ENCODE measurements around the gene KPTN. TPM values are rescaled to one million over a fixed set of nuclear protein-coding genes. Genes with fewer than 3 reads are reported as not detected.

The KPTN gene
- total RNA-seq, 1 experiment from 2014 or later = 19.7 TPM

- no peak for TF ChIP-seq CTCF (IDR thresholded peaks at IDR 0.05; ENCODE audit: insufficient read depth in 1 of 2, low read depth in 1 of 2, low read length in 1 of 2, severe bottlenecking in 1 of 2, unreplicated experiment in 1 of 2)
- Histone ChIP-seq H3K36me3 (ENCODE audit: control insufficient read depth, insufficient read depth, low read length) (no peaks in the 10 kb centered on the region), H3K27me3 (replicated peaks; ENCODE audit: control insufficient read depth, insufficient read depth, low read length) (no peaks in the 10 kb centered on the region), H3K4me1 (peaks cover 21% of the 10 kb centered on the region; the same call in 1 of the 2 replicates), H3K9me3 (no peaks in the 10 kb centered on the region), H3K4me3 (ENCODE audit: low read depth, low read length) (no peak overlapping the region)
- H3K9me3 Mint-ChIP-seq (ENCODE audit: unreplicated experiment) = no peaks in the 10 kb centered on the region
- DNase-seq = no peak
- H3K27ac Mint-ChIP-seq (ENCODE audit: unreplicated experiment) = no peak overlapping the region
- H3K36me3 Mint-ChIP-seq (ENCODE audit: insufficient read depth, unreplicated experiment) = no peaks in the 10 kb centered on the region
- CTCF ChIA-PET = no interaction called here
- H3K4me1 Mint-ChIP-seq (ENCODE audit: low read depth, unreplicated experiment) = peaks cover 11% of the 10 kb centered on the region
- no TSS peak for BruUV-seq (replicated peaks)
- intact Hi-C loops (cut with micrococcal nuclease; ENCODE audit: unreplicated experiment) = no loop called here
- H3K27me3 Mint-ChIP-seq (ENCODE audit: insufficient read depth, unreplicated experiment) = peaks cover 16% of the 10 kb centered on the region
- POLR2A ChIA-PET = no interaction called here
- H3K4me3 Mint-ChIP-seq (ENCODE audit: unreplicated experiment) = no peak overlapping the region
These were observed 14.7 kb downstream of the KPTN start for GRCh38 chr19:47469363-47469700.

GRCh38 chr19:47467914-47468313, 16.1 kb downstream of the KPTN start:
- intact Hi-C loops (cut with micrococcal nuclease; ENCODE audit: unreplicated experiment) = no loop called here
- Histone ChIP-seq H3K27me3 (replicated peaks; ENCODE audit: control insufficient read depth, insufficient read depth, low read length) (no peaks in the 10 kb centered on the region), H3K9me3 (no peaks in the 10 kb centered on the region), H3K36me3 (ENCODE audit: control insufficient read depth, insufficient read depth, low read length) (no peaks in the 10 kb centered on the region), H3K4me3 (ENCODE audit: low read depth, low read length) (no peak overlapping the region), H3K4me1 (peaks cover 21% of the 10 kb centered on the region; the same call in 1 of the 2 replicates)
- Mint-ChIP-seq H3K27ac (ENCODE audit: unreplicated experiment) (no peak overlapping the region), H3K4me3 (ENCODE audit: unreplicated experiment) (no peak overlapping the region), H3K27me3 (ENCODE audit: insufficient read depth, unreplicated experiment) (peaks cover 16% of the 10 kb centered on the region), H3K4me1 (ENCODE audit: low read depth, unreplicated experiment) (peaks cover 11% of the 10 kb centered on the region), H3K36me3 (ENCODE audit: insufficient read depth, unreplicated experiment) (no peaks in the 10 kb centered on the region), H3K9me3 (ENCODE audit: unreplicated experiment) (no peaks in the 10 kb centered on the region)
- CTCF ChIA-PET = no interaction called here
- DNase-seq = no peak
- POLR2A ChIA-PET = no interaction called here
- TF ChIP-seq CTCF (IDR thresholded peaks at IDR 0.05; ENCODE audit: insufficient read depth in 1 of 2, low read depth in 1 of 2, low read length in 1 of 2, severe bottlenecking in 1 of 2, unreplicated experiment in 1 of 2) = no peak
- no TSS peak for BruUV-seq (replicated peaks)

- no peaks in the 10 kb centered on the region for H3K9me3 ChIP-seq
- DNase-seq = no peak
- H3K27me3 ChIP-seq (replicated peaks; ENCODE audit: control insufficient read depth, insufficient read depth, low read length) = no peaks in the 10 kb centered on the region
- POLR2A ChIA-PET = no interaction called here
- no peak overlapping the region for H3K27ac Mint-ChIP-seq (ENCODE audit: unreplicated experiment)
- peaks cover 10% of the 10 kb centered on the region for H3K27me3 Mint-ChIP-seq (ENCODE audit: insufficient read depth, unreplicated experiment)
- no TSS peak for BruUV-seq (replicated peaks)
- H3K4me1 ChIP-seq = peaks cover 19% of the 10 kb centered on the region; the same call in 1 of the 2 replicates
- no peak overlapping the region for H3K4me3 ChIP-seq (ENCODE audit: low read depth, low read length)
- TF ChIP-seq CTCF (IDR thresholded peaks at IDR 0.05; ENCODE audit: insufficient read depth in 1 of 2, low read depth in 1 of 2, low read length in 1 of 2, severe bottlenecking in 1 of 2, unreplicated experiment in 1 of 2) = no peak
- CTCF ChIA-PET = no interaction called here
- H3K36me3 ChIP-seq (ENCODE audit: control insufficient read depth, insufficient read depth, low read length) = no peaks in the 10 kb centered on the region
- peaks cover 5% of the 10 kb centered on the region for H3K4me1 Mint-ChIP-seq (ENCODE audit: low read depth, unreplicated experiment)
- no peaks in the 10 kb centered on the region for H3K9me3 Mint-ChIP-seq (ENCODE audit: unreplicated experiment)
- no peaks in the 10 kb centered on the region for H3K36me3 Mint-ChIP-seq (ENCODE audit: insufficient read depth, unreplicated experiment)
- intact Hi-C loops (cut with micrococcal nuclease; ENCODE audit: unreplicated experiment) = no loop called here
- H3K4me3 Mint-ChIP-seq (ENCODE audit: unreplicated experiment) = no peak overlapping the region
These were observed 18.1 kb downstream of the KPTN start for GRCh38 chr19:47465957-47466356.
